HG03060 (cell line): ENCODE results near the gene OXER1.

Experiments used
- ATAC-seq: cut with Tn5 transposase; IDR thresholded peaks from one replicate; pipeline ENCODE4 v1.9.1; 2021; ENCODE audit warnings: low read depth, moderate number of reproducible peaks; ENCODE audit not compliant: unreplicated experiment

Gene OXER1

GRCh38 chr2:42771546-42772153 is 7.7 kb upstream of the OXER1 start:
- ATAC-seq: no peak

- no peak for ATAC-seq
Measured at GRCh38 chr2:42770288-42771131, 6.6 kb upstream of the OXER1 start.

- ATAC-seq: no peak
Measured at GRCh38 chr2:42769583-42770287, 5.8 kb upstream of the OXER1 start.

GRCh38 chr2:42768706-42769256 is 4.8 kb upstream of the OXER1 start:
- no peak for ATAC-seq

- ATAC-seq: no peak
Measured at GRCh38 chr2:42767899-42768705, 4.2 kb upstream of the OXER1 start.

GRCh38 chr2:42767080-42767898 is 3.4 kb upstream of the OXER1 start:
- ATAC-seq: no peak

- ATAC-seq: no peak
Measured at GRCh38 chr2:42765686-42766085, 1.8 kb upstream of the OXER1 start.

- ATAC-seq: no peak
Measured at GRCh38 chr2:42764901-42765300, 966 bp upstream of the OXER1 start.

- ATAC-seq: no peak
Measured at GRCh38 chr2:42762823-42763804, 821 bp downstream of the OXER1 start.

- no peak for ATAC-seq
Measured at GRCh38 chr2:42762155-42762554, 1.8 kb downstream of the OXER1 start.

- ATAC-seq: no peak
Measured at GRCh38 chr2:42761554-42761953, 2.4 kb downstream of the OXER1 start.

GRCh38 chr2:42758751-42759150 is 5.2 kb downstream of the OXER1 start:
- no peak for ATAC-seq

GRCh38 chr2:42757981-42758740 is 5.8 kb downstream of the OXER1 start:
- no peak for ATAC-seq

GRCh38 chr2:42756966-42757513 is 6.9 kb downstream of the OXER1 start:
- no peak for ATAC-seq

- no peak for ATAC-seq
Measured at GRCh38 chr2:42756150-42756775, 7.7 kb downstream of the OXER1 start.

- ATAC-seq: no peak
Measured at GRCh38 chr2:42755191-42755880, 8.6 kb downstream of the OXER1 start.
